ENCODE measurements around the gene EMCN. TPM values are rescaled to one million over a fixed set of nuclear protein-coding genes. Genes with fewer than 3 reads are reported as not detected.

Gene EMCN
- total and polyA plus RNA-seq, 4 donors, result 13.9 to 56.6 (median 16.0) TPM

GRCh38 chr4:100345585-100345984 lies 172.2 kb downstream of the EMCN start:
- H3K4me3 ChIP-seq (ENCODE audit: low read depth, low read length), result no peak overlapping the region
- peak in 1 of 6 donors; percentile 48 for DNase-seq (ENCODE audit: low read depth in 4 of 6, low spot score in 6 of 6)
- no peaks in the 10 kb centered on the region for H3K4me1 ChIP-seq (ENCODE audit: control insufficient read depth, insufficient read depth, low read length)
- no peaks in the 10 kb centered on the region for H3K36me3 ChIP-seq (ENCODE audit: control insufficient read depth, insufficient read depth, low read length)
- no peaks in the 10 kb centered on the region for H3K9me3 ChIP-seq (ENCODE audit: control insufficient read depth, insufficient read depth, low read length)
- no peak overlapping the region for H3K27ac ChIP-seq (ENCODE audit: low read depth, low read length)
- H3K27me3 ChIP-seq (ENCODE audit: control insufficient read depth, insufficient read depth, low read length), result no peaks in the 10 kb centered on the region
